Measurements from ENCODE around the gene SCN9A.
A peak's percentile ranks its signal among the peaks of the same experiment; 100 is the strongest.

Gene SCN9A

DNA sequence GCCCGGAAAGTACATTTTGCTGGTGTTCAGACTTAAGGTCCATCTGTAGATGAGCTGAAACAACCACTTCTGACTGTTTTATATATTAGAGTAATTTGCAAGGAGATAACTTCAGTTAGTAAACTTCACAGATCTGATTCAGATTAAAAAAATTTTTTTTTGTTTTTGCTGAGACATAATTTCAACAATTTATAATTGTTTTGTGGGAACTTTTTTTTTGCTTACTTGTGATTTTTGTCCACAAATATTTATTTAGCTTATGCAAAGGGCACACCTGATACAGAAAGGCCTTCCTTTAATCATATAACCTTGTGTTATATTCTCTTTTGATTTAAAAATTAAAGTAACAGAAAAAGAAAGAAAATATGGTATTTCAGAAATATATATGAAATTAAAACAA, 9.6 kb upstream of the SCN9A start:
- Mint-ChIP-seq H3K9me3 (peaks cover 4% of the 10 kb centered on the region), H3K36me3 (no peaks in the 10 kb centered on the region), H3K4me3 (no peak overlapping the region), H3K27ac (no peak overlapping the region), H3K4me1 (no peaks in the 10 kb centered on the region)
- no peak for ATAC-seq
- DNase-seq (ENCODE audit: low spot score in 2 of 2), result no peak

DNA sequence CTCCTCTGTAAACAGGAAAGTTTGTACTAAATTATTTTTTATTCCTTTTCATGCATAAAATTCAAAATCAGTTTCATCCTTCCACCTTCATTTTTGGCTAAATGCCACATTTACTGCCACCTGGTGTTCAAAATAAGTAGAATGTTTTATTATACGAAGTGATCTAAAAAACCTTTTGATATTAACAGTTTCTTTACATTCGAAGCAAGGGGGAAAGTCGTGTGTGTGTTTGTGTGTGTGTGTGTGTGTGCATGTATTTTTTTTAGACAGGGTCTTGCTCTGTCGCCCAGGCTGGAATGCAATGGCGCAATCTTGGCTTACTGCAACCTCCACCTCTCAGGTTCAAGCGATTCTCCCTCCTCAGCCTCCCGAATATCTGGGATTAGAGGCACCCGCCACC, 9.0 kb upstream of the SCN9A start:
- DNase-seq (ENCODE audit: low spot score in 2 of 2), result no peak
- Mint-ChIP-seq H3K4me1 (no peaks in the 10 kb centered on the region), H3K27ac (no peak overlapping the region), H3K4me3 (no peak overlapping the region), H3K9me3 (peaks cover 4% of the 10 kb centered on the region), H3K36me3 (no peaks in the 10 kb centered on the region)
- no peak for ATAC-seq

DNA sequence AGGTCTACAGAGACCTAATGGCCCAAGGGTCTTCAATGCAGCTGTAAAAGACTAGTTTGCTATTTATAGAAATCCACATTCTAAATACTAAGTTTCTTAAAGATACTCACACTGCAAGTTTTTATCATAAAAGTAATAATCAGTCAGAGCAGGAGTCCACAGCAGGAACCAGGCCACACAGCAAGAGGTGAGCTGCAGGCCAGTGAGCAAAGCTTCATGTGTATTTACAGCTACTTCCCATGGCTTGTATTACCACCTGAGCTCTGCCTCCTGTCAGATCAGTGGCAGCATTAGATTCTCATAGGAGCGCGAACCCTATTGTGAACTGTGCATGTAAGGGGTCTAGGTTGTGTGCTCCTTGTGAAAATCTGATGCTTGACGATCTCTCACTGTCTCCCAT, 6.7 kb upstream of the SCN9A start:
- no peak for ATAC-seq
- DNase-seq (ENCODE audit: low spot score in 2 of 2), result no peak
- no peak overlapping the region for H3K4me3 Mint-ChIP-seq

DNA sequence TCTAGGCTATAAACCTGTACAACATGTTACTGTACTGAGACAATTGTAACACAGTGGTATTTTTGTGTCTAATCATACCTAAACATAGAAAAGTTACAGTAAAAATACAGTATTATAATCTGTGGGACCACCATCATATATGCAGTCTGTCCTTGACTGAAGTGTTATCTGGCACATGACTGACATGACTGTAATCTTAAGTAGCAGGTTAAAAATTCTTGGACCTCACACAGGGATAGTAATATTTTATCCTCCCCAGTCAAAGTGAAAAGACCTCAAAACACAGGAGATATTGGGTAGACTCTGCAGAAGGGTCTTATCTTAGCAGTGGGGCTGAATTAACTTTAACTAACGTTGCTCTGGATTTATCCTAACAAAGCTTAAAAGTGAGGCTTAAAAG, 4.9 kb upstream of the SCN9A start:
- Mint-ChIP-seq H3K27ac (no peak overlapping the region), H3K4me1 (no peaks in the 10 kb centered on the region), H3K9me3 (no peaks in the 10 kb centered on the region), H3K4me3 (no peak overlapping the region), H3K36me3 (no peaks in the 10 kb centered on the region)
- DNase-seq (ENCODE audit: low spot score in 2 of 2) (no peak), ATAC-seq (no peak)

More for the DNA sequence above, 6.7 kb upstream of the SCN9A start:
- peaks cover under 1% of the 10 kb centered on the region for H3K9me3 Mint-ChIP-seq
- no peaks in the 10 kb centered on the region for H3K36me3 Mint-ChIP-seq
- H3K4me1 Mint-ChIP-seq, result no peaks in the 10 kb centered on the region
- no peak overlapping the region for H3K27ac Mint-ChIP-seq

DNA sequence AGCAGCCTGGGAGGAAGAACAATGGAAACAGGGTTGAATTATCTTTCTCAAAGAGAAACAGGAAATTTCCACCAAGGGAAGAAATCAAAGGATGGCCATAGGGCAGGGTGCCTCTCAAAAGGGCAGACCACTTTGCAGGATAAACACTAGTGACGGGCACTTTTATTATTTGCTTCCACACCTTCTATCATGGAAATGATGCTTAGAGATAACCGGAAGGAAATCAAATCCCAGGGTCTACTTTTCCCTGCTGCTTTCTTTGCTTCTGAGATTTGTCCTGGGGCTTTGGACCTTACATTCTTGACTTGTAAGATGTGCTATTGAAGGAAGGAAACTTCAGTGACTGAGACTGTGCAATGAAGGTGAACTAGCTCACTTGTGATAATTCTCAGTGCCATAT, 1.1 kb upstream of the SCN9A start:
- H3K4me3 Mint-ChIP-seq, result no peak overlapping the region
- H3K9me3 Mint-ChIP-seq, result no peaks in the 10 kb centered on the region
- no peaks in the 10 kb centered on the region for H3K4me1 Mint-ChIP-seq
- no peak for ATAC-seq
- H3K27ac Mint-ChIP-seq, result no peak overlapping the region
- DNase-seq (ENCODE audit: low spot score in 2 of 2), result no peak
- no peaks in the 10 kb centered on the region for H3K36me3 Mint-ChIP-seq

DNA sequence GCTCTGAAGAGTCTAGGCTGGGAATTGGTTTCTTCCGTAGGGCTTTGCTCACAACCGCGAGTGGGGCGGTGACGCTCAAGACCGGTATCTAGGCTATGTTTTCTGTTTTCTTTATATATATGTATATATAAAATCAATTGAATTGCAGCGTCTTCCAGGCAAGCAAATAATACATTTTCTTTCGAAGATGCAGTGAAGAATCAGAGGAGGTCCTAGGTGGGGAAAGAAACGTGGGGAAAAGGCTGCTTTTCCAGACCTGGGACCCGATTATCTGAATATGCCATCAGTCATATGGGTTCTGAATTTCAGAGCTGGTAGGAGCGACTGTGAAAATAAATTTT, 714 bp upstream of the SCN9A start:
- H3K9me3 Mint-ChIP-seq, result no peaks in the 10 kb centered on the region
- ATAC-seq (no peak), DNase-seq (ENCODE audit: low spot score in 2 of 2) (no peak)
- H3K36me3 Mint-ChIP-seq, result no peaks in the 10 kb centered on the region
- H3K4me3 Mint-ChIP-seq, result no peak overlapping the region
- H3K27ac Mint-ChIP-seq, result no peak overlapping the region
- no peaks in the 10 kb centered on the region for H3K4me1 Mint-ChIP-seq

DNA sequence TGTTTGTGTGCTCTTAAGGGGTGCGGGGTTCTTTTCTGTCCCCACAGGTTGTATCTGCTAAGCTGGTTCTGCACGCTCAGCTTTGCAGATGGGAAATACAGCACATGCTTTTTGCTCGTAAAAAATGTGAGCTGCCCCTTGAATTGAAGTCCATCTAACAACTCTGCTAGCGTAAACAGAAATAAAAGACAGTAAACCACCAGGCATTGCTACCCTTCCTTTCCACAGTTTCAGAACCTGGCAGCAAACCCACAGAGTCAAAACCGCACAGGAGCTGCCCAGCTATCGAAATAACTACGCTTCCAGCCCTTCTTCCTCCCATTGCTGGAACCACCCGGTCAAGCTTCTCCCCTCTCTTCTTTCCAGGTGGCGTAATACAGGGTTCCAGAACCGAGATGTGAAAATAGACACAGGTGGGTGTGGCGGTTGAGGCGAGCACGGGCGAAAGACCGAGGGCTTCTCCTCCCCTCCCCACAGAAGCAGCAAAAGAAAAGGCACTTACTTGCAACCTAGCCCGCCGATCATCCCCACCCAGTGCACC, 479 bp downstream of the SCN9A start:
- DNase-seq (ENCODE audit: low spot score in 2 of 2) (no peak), ATAC-seq (no peak)
- Mint-ChIP-seq H3K9me3 (no peaks in the 10 kb centered on the region), H3K4me3 (peak overlapping the region; percentile 18), H3K4me1 (no peaks in the 10 kb centered on the region), H3K36me3 (no peaks in the 10 kb centered on the region), H3K27ac (no peak overlapping the region)

DNA sequence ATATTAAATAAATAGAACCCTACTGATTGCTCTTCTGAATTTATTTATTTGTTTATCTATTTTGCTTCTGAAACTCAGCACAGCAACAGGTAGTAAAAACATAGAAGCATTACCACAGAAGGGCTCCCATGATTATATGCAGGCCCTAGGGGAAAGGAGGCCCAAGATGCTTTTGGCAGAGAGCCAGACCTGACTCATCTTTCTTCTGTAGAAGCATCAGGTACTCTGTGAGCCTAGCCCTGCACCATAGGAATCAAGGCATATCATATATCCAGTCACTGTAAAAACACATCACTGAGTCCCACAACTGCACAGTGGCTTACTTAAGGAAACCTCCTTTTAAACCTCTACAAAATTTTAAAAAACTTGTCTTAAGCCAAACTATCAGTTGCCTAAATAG, 1.8 kb downstream of the SCN9A start:
- Mint-ChIP-seq H3K4me3 (no peak overlapping the region), H3K4me1 (no peaks in the 10 kb centered on the region), H3K27ac (no peak overlapping the region), H3K36me3 (no peaks in the 10 kb centered on the region), H3K9me3 (no peaks in the 10 kb centered on the region)
- ATAC-seq, result no peak
- no peak for DNase-seq (ENCODE audit: low spot score in 2 of 2)

DNA sequence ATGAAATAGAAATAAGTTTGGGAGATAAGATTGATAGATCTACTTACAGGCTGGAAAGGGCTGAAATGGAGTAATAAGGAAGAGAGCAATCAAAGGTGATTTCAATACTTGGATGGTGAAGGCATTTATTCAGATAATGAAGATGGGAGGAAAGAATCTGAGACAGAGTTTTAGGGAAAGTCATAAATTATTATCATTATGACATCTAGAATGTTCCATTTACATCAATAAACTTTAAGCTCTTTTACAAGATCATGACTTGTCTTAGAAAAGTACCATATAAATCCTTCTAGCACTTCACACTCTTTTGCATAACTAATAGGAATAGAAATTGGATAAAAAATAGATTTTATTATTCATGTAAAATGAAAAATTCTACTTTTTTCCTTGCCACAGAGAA, 2.2 kb downstream of the SCN9A start:
- Mint-ChIP-seq H3K9me3 (no peaks in the 10 kb centered on the region), H3K4me3 (no peak overlapping the region), H3K4me1 (no peaks in the 10 kb centered on the region), H3K36me3 (no peaks in the 10 kb centered on the region), H3K27ac (no peak overlapping the region)
- no peak for ATAC-seq
- DNase-seq (ENCODE audit: low spot score in 2 of 2), result no peak

DNA sequence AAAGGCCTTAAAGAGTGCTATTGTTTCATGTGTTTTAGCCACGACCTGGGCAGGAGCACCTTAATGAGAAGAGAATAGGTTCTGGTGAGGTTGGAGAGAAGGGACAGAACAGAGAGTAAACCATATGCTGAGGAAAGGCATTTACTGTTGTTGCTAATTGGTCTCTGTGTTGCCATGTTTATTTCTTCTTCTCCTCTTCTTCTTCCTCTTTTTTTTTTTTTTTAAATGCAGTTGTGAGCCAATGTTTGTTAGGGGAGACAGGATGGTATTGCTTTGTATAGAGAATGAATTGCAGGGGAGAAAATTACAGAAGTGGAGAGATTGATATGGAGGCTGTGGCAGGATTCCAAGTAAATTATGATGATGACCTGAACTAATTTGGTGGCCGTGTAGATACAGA, 2.6 kb downstream of the SCN9A start:
- Mint-ChIP-seq H3K4me3 (no peak overlapping the region), H3K27ac (no peak overlapping the region), H3K4me1 (no peaks in the 10 kb centered on the region), H3K9me3 (no peaks in the 10 kb centered on the region), H3K36me3 (no peaks in the 10 kb centered on the region)
- DNase-seq (ENCODE audit: low spot score in 2 of 2) (no peak), ATAC-seq (no peak)

DNA sequence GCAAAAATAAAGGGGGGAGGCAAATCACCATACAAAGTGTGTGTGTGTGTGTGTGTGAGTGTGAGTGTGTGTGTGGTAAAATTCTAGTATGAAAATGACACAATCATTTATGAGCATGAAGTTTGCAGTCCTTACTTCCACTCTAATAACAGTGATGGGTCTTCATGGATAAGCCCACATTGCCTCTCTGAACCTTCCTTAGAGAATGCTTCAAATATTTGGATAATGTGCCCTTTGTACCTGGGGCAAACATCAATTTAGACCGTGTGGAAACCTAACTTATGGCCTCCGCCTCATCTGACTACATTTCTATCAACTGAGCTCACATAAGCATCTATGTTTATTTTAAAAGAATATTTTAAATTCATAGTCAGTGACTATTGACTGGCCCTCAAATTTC, 3.7 kb downstream of the SCN9A start:
- Mint-ChIP-seq H3K4me3 (no peak overlapping the region), H3K27ac (no peak overlapping the region), H3K4me1 (no peaks in the 10 kb centered on the region), H3K9me3 (peaks cover 5% of the 10 kb centered on the region), H3K36me3 (no peaks in the 10 kb centered on the region)
- DNase-seq (ENCODE audit: low spot score in 2 of 2) (no peak), ATAC-seq (no peak)

DNA sequence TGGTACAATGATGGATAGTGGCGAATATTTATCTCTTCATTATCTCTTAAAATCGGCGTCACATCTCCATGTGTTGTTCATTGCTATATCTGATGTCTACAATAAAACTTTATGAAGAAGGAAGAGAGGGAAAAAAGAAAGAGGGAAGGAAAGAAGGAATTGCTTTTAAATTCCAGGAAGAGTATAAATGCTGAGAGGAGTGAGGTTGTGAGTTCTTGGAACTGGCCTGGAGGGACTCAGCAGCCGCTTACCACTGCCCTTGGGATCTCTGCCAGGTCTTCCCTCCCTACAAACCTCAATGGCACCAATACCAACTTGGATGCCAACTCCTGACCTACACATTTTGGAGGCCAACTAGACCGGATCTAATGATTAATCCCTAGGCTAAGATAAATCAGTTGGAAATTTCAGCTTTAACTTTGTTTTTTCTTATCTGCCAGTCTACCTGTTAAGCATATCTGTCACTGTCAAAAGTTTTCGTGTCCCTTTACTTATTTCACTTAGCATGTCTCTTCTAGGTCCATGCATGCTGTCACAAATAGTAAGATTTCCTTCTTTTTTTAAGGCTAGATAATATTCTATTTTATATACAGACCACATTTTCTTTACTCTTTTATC, 9.8 kb downstream of the SCN9A start:
- peaks cover 11% of the 10 kb centered on the region for H3K9me3 Mint-ChIP-seq

DNA sequence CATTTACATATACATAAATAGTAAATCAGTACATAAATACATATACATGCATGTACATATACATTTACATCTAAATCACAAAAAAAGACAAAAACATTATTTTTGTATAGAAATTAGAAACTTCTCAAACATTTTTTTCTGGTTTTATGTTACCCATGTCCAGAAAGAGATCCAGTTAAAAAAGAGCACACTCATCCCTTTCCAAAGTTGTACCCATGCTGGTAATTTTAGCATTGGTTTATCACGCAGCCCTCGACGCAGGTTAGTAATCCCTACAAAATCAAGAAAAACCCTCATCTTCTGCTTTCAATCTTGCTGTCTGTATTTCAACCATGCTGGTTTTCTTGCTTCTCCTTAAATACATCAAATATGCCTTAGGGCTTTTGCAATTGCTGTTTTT, 10.5 kb downstream of the SCN9A start:
- peaks cover 11% of the 10 kb centered on the region for H3K9me3 Mint-ChIP-seq
- H3K36me3 Mint-ChIP-seq, result no peaks in the 10 kb centered on the region
- ATAC-seq, result no peak
- H3K4me1 Mint-ChIP-seq, result no peaks in the 10 kb centered on the region
- no peak overlapping the region for H3K27ac Mint-ChIP-seq
- H3K4me3 Mint-ChIP-seq, result no peak overlapping the region
- DNase-seq (ENCODE audit: low spot score in 2 of 2), result no peak

More for the DNA sequence above, 9.8 kb downstream of the SCN9A start:
- no peaks in the 10 kb centered on the region for H3K4me1 Mint-ChIP-seq
- H3K4me3 Mint-ChIP-seq, result no peak overlapping the region
- no peak for DNase-seq (ENCODE audit: low spot score in 2 of 2)
- H3K36me3 Mint-ChIP-seq, result no peaks in the 10 kb centered on the region
- H3K27ac Mint-ChIP-seq, result no peak overlapping the region
- no peak for ATAC-seq

DNA sequence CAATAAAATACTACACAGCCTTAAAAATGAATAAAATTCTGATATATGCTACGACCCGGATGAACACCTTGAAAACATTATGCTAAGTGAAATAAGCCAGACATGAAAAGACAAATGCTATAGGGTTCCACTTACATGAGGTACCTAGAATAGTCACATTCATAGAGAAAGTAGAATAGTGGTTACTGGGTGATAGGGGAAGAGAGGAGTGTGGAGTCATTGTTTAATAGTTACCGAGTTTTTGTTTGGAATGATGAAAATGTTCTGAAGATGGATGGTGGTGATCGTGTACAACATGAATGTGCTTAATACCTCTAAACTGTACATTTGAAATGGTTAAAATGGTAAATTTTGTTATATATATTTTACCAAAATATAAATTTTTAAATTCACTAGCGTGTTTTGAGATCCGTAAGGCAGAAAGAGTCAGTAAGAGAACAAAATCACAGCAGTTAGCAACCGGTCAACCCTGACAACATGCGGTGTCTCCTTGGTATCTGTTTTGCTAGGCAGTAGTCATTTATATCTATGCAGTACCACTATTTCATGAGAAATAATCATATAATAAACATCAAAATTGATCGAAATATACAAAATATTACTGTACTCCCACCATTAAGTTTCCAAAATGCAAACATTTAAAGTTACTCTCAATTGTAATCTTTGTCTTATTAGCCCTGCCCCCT, 11.1 kb downstream of the SCN9A start:
- Mint-ChIP-seq H3K4me3 (no peak overlapping the region), H3K27ac (no peak overlapping the region), H3K4me1 (no peaks in the 10 kb centered on the region), H3K9me3 (peaks cover 11% of the 10 kb centered on the region), H3K36me3 (no peaks in the 10 kb centered on the region)
- no peak for ATAC-seq
- no peak for DNase-seq (ENCODE audit: low spot score in 2 of 2)

DNA sequence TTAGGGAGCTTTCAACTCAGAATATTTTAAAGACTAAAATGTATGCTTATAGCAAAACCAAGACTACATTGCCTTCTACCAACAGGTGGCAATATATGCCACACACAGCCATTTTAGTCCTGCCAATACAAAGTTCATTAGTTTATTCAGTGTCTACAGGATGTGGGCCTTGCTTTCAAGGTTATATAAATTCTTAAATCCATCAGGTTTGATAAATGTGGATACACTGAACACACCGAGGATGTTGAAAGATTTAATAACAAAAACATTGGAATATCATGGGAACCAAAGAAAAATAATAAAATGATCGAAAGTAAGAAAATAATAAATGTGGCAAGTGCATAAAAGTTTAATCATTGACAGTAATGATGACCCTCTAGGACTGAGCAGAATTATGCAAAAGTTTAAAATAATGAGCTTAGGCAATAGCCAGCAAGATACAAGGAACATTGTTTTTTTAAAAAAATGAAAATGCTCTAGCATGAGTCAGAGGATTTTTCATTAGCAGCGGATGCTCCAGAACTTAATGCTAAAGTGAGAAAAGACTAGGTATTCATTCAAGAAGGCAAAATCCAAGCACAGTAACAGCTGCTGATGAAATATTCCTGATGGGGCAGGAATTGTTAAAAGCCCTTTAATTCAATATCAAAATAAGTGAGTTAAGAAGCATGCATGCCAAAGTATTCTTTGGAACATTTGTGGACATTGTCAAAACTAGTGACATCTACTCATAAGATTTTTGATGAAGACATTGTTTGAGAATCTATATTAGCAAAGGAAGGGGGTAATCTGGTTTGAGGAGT, 14.2 kb downstream of the SCN9A start:
- Mint-ChIP-seq H3K36me3 (no peaks in the 10 kb centered on the region), H3K4me1 (no peaks in the 10 kb centered on the region), H3K4me3 (no peak overlapping the region), H3K9me3 (peaks cover 6% of the 10 kb centered on the region), H3K27ac (no peak overlapping the region)
- no peak for DNase-seq (ENCODE audit: low spot score in 2 of 2)
- no peak for ATAC-seq

DNA sequence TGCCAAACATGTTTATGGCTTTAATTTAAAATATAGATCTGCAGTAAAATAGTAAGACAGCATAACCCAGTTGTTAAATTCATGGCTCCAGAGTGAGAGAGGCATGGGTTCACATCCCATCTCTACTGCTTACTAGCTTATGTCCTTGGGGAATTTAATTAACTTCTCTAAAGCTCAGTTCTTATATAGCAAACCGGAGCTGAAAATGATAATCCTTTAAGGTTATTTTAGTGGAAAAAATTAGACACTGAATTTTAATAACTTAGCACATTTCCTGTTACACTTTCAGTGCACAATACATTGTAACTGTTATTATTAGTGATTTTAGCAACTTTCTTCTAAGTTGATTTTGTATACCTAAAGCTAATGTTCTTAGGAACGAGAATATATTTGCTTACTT, 14.8 kb downstream of the SCN9A start:
- ATAC-seq (no peak), DNase-seq (ENCODE audit: low spot score in 2 of 2) (no peak)
- no peaks in the 10 kb centered on the region for H3K36me3 Mint-ChIP-seq
- no peak overlapping the region for H3K4me3 Mint-ChIP-seq
- H3K4me1 Mint-ChIP-seq, result no peaks in the 10 kb centered on the region
- no peak overlapping the region for H3K27ac Mint-ChIP-seq
- H3K9me3 Mint-ChIP-seq, result peaks cover 6% of the 10 kb centered on the region

Measured in stimulated activated effector memory CD8-positive, alpha-beta T cell treated with anti-CD3 and anti-CD28 coated beads, Interleukin-12 subunit alpha, Interleukin-12 subunit beta, amount 100 ng/mL, for 72 hours (primary cell).